GM19240 (cell line): ENCODE results near the gene SOCS3.

Experiments used
- DNase-seq: peaks from one replicate; pipeline ENCODE4 v3.0.0; 2011; ENCODE audit warnings: low spot score; ENCODE audit not compliant: insufficient read length

SOCS3 gene

GRCh38 chr17:78367193-78367592, 7.3 kb upstream of the SOCS3 start:
- no peak for DNase-seq

- DNase-seq, result no peak
These were observed 6.4 kb upstream of the SOCS3 start for GRCh38 chr17:78366109-78366848.

- no peak for DNase-seq
These were observed 5.8 kb upstream of the SOCS3 start for GRCh38 chr17:78365561-78366108.

- no peak for DNase-seq
These were observed 4.8 kb upstream of the SOCS3 start for GRCh38 chr17:78364436-78365281.

- DNase-seq, result no peak
These were observed 2.8 kb upstream of the SOCS3 start for GRCh38 chr17:78362671-78363070.

- DNase-seq, result no peak
These were observed 2.4 kb upstream of the SOCS3 start for GRCh38 chr17:78362232-78362631.

GRCh38 chr17:78361225-78361701, 1.4 kb upstream of the SOCS3 start:
- no peak for DNase-seq

GRCh38 chr17:78360371-78361224, 721 bp upstream of the SOCS3 start:
- DNase-seq, result peak; percentile 92

- DNase-seq, result no peak
These were observed 418 bp downstream of the SOCS3 start for GRCh38 chr17:78359321-78359996.

GRCh38 chr17:78358538-78359320, 1.1 kb downstream of the SOCS3 start:
- DNase-seq, result no peak

- no peak for DNase-seq
These were observed 2.0 kb downstream of the SOCS3 start for GRCh38 chr17:78357672-78358537.

GRCh38 chr17:78357177-78357586, 2.7 kb downstream of the SOCS3 start:
- DNase-seq, result no peak

GRCh38 chr17:78356101-78356713, 3.7 kb downstream of the SOCS3 start:
- DNase-seq, result peak; percentile 97

GRCh38 chr17:78355701-78356100, 4.2 kb downstream of the SOCS3 start:
- no peak for DNase-seq

- no peak for DNase-seq
These were observed 4.7 kb downstream of the SOCS3 start for GRCh38 chr17:78355045-78355641.

- no peak for DNase-seq
These were observed 6.0 kb downstream of the SOCS3 start for GRCh38 chr17:78353834-78354233.

- no peak for DNase-seq
These were observed 8.3 kb downstream of the SOCS3 start for GRCh38 chr17:78351449-78352006.
